Muscle of back (tissue), 11 donors: ENCODE data around the gene ANKS1A. TPM values are rescaled to one million over a fixed set of nuclear protein-coding genes. Genes with fewer than 3 reads are reported as not detected.
"Not testable (repeated sequence)": the region's sequence is repeated elsewhere in the genome, so short reads cannot be mapped to it uniquely, and the experiment has no call there.

ENCODE experiments used
- DNase-seq, 3 donors: peaks; one replicate each; pipeline versions ENCODE4 v3.0.0 to v3.0.0-alpha.2; 2013
- polyA plus RNA-seq, 10 donors: library from polyadenylated mRNA; unstranded; fragments of 120-200 nt; gene quantifications; one replicate each; pipeline ENCODE4 v1.2.1, GENCODE V29; 2013; ENCODE audit not compliant: insufficient read length in 10 of 10

Gene ANKS1A
- polyA plus RNA-seq, 10 donors, result 27.0 to 45.3 (median 34.3) TPM

- DNase-seq, result peak in 1 of 3 donors; percentile 42
Observed at GRCh38 chr6:34919651-34920050, 30.6 kb downstream of the ANKS1A start.

- no peak for DNase-seq
Observed at GRCh38 chr6:34920097-34920496, 31.0 kb downstream of the ANKS1A start.

GRCh38 chr6:34922177-34922663 lies 33.2 kb downstream of the ANKS1A start:
- DNase-seq, result no peak

GRCh38 chr6:34924831-34925625 lies 36.0 kb downstream of the ANKS1A start:
- no peak for DNase-seq

- DNase-seq, result no peak
Observed at GRCh38 chr6:34926655-34927054, 37.6 kb downstream of the ANKS1A start.

GRCh38 chr6:34928220-34928619 lies 39.2 kb downstream of the ANKS1A start:
- no peak for DNase-seq

GRCh38 chr6:34928695-34929094 lies 39.6 kb downstream of the ANKS1A start:
- no peak for DNase-seq

GRCh38 chr6:34929241-34929978 lies 40.4 kb downstream of the ANKS1A start:
- no peak for DNase-seq

GRCh38 chr6:34930221-34930620 lies 41.2 kb downstream of the ANKS1A start:
- no peak for DNase-seq

GRCh38 chr6:34932202-34932601 lies 43.1 kb downstream of the ANKS1A start:
- not testable (repeated sequence) for DNase-seq

- DNase-seq, result peak; percentile 52 to 75 (median 72)
Observed at GRCh38 chr6:34934516-34934915, 45.5 kb downstream of the ANKS1A start.

GRCh38 chr6:34938268-34938667 lies 49.2 kb downstream of the ANKS1A start:
- no peak for DNase-seq

- DNase-seq, result no peak
Observed at GRCh38 chr6:34940030-34940434, 51.0 kb downstream of the ANKS1A start.

GRCh38 chr6:34941421-34941820 lies 52.4 kb downstream of the ANKS1A start:
- no peak for DNase-seq

GRCh38 chr6:34945317-34945716 lies 56.3 kb downstream of the ANKS1A start:
- no peak for DNase-seq

GRCh38 chr6:34947561-34947960 lies 58.5 kb downstream of the ANKS1A start:
- no peak for DNase-seq

- no peak for DNase-seq
Observed at GRCh38 chr6:34949636-34950035, 60.6 kb downstream of the ANKS1A start.

GRCh38 chr6:34950849-34951248 lies 61.8 kb downstream of the ANKS1A start:
- DNase-seq, result no peak

GRCh38 chr6:34951731-34952130 lies 62.7 kb downstream of the ANKS1A start:
- DNase-seq, result no peak

- no peak for DNase-seq
Observed at GRCh38 chr6:34953061-34954025, 64.3 kb downstream of the ANKS1A start.

GRCh38 chr6:34955442-34955841 lies 66.4 kb downstream of the ANKS1A start:
- peak in 1 of 3 donors; percentile 26 for DNase-seq
